Adrenal gland (tissue), 5 donors: ENCODE results near the gene HENMT1.

Source experiments
- POLR2A ChIP-seq, 2 donors: fragments of 450-650 bp; IDR thresholded peaks; one replicate each; pipeline ENCODE4 v1.6.1; 2017; ENCODE audit warnings: antibody characterized with exemption in 2 of 2, mild to moderate bottlenecking in 2 of 2, moderate library complexity in 1 of 2
- TF ChIP-seq, protein P1 (sequence below), 6 experiments: fragments of 450-650 bp in 4 of 6; fragments of 200-600 bp in 2 of 6; sonication (generic) in 1 of 6; IDR thresholded peaks; 1 replicate in 5 of 6; 2 replicates in 1 of 6; pipeline versions ENCODE4 v1.5.1 to v1.8.0; 2016 to 2021; ENCODE audit warnings: antibody characterized with exemption in 6 of 6, mild to moderate bottlenecking in 2 of 6, moderate library complexity in 1 of 6
- donor health status: DM: no; HTN: no; CAD: no.

DNA sequence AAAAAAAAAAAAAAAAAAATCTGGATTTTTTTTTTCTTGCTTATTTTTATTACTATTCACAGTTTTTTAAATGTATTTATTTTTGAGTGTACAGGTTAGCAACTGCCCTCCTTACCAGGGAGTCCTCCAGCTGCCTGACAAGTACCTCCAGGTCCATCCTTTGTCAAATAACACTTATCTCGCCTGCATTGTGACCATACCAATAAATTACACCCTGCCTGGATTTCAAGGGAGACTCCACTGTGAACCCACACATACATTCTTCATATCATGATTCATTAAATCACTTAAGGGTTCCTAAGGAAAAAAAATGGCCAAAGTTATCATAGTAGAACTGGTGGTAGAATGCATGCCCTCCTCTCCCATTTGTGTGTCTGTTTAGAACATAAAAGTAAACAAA, 62.6 kb downstream of the HENMT1 start:
- TF ChIP-seq, protein P1, sequence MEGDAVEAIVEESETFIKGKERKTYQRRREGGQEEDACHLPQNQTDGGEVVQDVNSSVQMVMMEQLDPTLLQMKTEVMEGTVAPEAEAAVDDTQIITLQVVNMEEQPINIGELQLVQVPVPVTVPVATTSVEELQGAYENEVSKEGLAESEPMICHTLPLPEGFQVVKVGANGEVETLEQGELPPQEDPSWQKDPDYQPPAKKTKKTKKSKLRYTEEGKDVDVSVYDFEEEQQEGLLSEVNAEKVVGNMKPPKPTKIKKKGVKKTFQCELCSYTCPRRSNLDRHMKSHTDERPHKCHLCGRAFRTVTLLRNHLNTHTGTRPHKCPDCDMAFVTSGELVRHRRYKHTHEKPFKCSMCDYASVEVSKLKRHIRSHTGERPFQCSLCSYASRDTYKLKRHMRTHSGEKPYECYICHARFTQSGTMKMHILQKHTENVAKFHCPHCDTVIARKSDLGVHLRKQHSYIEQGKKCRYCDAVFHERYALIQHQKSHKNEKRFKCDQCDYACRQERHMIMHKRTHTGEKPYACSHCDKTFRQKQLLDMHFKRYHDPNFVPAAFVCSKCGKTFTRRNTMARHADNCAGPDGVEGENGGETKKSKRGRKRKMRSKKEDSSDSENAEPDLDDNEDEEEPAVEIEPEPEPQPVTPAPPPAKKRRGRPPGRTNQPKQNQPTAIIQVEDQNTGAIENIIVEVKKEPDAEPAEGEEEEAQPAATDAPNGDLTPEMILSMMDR (IDR thresholded peaks at IDR 0.05), result no peak
- no peak for TF ChIP-seq POLR2A (IDR thresholded peaks at IDR 0.05)
